Measurements from ENCODE around the gene NCKAP5. TPM values are rescaled to one million over a fixed set of nuclear protein-coding genes. Genes with fewer than 3 reads are reported as not detected.

Gene NCKAP5
- total RNA-seq, 1 donor from 2014 or later: not detected

DNA sequence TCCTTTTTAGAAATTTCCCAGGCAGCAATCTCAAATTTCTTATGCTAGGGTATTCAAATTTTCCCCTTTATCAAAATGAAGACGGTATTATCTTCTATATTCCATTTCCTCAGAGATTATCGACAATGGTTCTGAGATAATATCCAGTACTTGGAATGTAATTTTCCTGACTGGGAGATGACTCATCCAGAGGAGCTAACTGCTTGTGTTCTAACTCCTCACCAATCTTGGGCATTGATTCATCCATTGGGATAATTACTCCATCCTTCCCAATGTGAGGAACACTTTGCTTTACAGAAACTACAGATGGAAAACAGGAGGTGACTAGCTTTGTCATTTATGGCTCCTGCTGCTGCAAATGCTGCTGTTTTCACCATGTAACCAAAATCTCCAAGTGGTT lies 658.8 kb downstream of the NCKAP5 start:
- no peaks in the 10 kb centered on the region for H3K27me3 Mint-ChIP-seq
- peaks cover 3% of the 10 kb centered on the region for H3K9me3 Mint-ChIP-seq
- DNase-seq: no peak
- H3K4me3 Mint-ChIP-seq: no peak overlapping the region
- no peaks in the 10 kb centered on the region for H3K4me1 Mint-ChIP-seq
- intact Hi-C loops (cut with micrococcal nuclease): no loop called here
- no peak overlapping the region for H3K27ac Mint-ChIP-seq
- no peaks in the 10 kb centered on the region for H3K36me3 Mint-ChIP-seq (ENCODE audit: low read depth)

DNA sequence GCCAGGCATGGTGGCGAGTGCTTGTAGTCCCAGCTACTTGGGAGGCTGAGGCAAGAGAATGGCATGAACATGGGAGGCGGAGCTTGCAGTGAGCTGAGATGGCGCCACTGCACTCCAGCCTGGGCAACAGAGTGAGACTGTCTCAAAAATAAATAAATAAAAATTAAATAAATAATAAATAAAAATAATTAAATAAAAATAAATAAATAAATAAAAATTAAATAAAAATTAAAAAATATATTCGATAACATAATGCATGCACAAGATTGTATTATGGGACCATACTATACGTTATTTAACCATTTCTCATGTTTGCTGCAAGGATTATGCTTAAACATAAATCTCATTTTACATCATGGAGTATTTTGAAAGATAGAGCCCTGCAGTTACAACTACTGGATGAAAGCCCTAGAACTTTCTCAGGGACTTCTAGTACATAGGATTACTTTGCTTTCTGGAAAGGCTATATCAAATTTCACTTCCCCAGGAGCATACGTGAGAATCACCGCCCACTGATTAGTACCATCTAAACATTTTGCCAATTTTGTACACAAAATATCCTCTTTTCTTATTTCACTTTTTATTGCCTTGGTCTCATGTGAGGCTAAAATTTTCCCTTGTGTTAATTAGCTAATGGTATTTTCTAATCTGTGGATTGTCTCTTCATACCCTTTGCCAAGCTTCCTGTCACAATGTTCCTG lies 664.0 kb downstream of the NCKAP5 start:
- intact Hi-C loops (cut with micrococcal nuclease): no loop called here
- H3K9me3 Mint-ChIP-seq: peaks cover under 1% of the 10 kb centered on the region
- no peaks in the 10 kb centered on the region for H3K36me3 Mint-ChIP-seq (ENCODE audit: low read depth)
- no peak for DNase-seq
- no peak overlapping the region for H3K4me3 Mint-ChIP-seq
- no peaks in the 10 kb centered on the region for H3K27me3 Mint-ChIP-seq
- no peak overlapping the region for H3K27ac Mint-ChIP-seq
- H3K4me1 Mint-ChIP-seq: no peaks in the 10 kb centered on the region

- Mint-ChIP-seq H3K4me1 (no peaks in the 10 kb centered on the region), H3K27me3 (no peaks in the 10 kb centered on the region), H3K4me3 (no peak overlapping the region), H3K36me3 (ENCODE audit: low read depth) (no peaks in the 10 kb centered on the region), H3K9me3 (peaks cover 11% of the 10 kb centered on the region), H3K27ac (no peak overlapping the region)
- no peak for DNase-seq
- intact Hi-C loops (cut with micrococcal nuclease): no loop called here
Observed at GRCh38 chr2:132902626-132903025, 665.6 kb downstream of the NCKAP5 start.

GRCh38 chr2:132901661-132902060 lies 666.6 kb downstream of the NCKAP5 start:
- no peaks in the 10 kb centered on the region for H3K27me3 Mint-ChIP-seq

DNA sequence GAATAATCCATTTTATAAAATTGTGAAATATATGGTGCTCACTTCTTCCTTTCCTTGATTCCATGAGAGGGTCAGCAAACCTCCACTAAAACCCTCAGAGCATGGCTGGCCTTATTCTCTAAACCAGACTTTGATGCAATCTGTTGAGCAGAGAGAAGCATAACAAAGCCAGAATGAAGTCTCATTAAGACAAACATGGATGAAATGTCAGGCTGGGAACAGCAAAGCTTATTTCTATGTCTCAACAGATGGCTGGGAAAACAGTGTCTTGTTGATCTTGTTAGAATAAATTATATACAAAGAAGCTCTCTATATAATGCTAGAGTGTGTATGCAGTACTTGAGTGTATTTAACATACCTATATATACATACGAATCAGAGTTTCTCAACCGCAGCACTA lies 671.2 kb downstream of the NCKAP5 start:
- H3K4me1 Mint-ChIP-seq: peaks cover 6% of the 10 kb centered on the region
- H3K27ac Mint-ChIP-seq: no peak overlapping the region
- no peak overlapping the region for H3K4me3 Mint-ChIP-seq
- DNase-seq: no peak
- intact Hi-C loops (cut with micrococcal nuclease): no loop called here
- H3K27me3 Mint-ChIP-seq: no peaks in the 10 kb centered on the region
- peaks cover 2% of the 10 kb centered on the region for H3K36me3 Mint-ChIP-seq (ENCODE audit: low read depth)
- peaks cover 20% of the 10 kb centered on the region for H3K9me3 Mint-ChIP-seq

More at GRCh38 chr2:132901661-132902060, 666.6 kb downstream of the NCKAP5 start:
- H3K4me1 Mint-ChIP-seq: no peaks in the 10 kb centered on the region
- no peak overlapping the region for H3K27ac Mint-ChIP-seq
- intact Hi-C loops (cut with micrococcal nuclease): no loop called here
- no peak for DNase-seq
- peaks cover 11% of the 10 kb centered on the region for H3K9me3 Mint-ChIP-seq
- no peaks in the 10 kb centered on the region for H3K36me3 Mint-ChIP-seq (ENCODE audit: low read depth)
- no peak overlapping the region for H3K4me3 Mint-ChIP-seq

GRCh38 chr2:132896073-132896472 lies 672.2 kb downstream of the NCKAP5 start:
- intact Hi-C loops (cut with micrococcal nuclease): no loop called here

DNA sequence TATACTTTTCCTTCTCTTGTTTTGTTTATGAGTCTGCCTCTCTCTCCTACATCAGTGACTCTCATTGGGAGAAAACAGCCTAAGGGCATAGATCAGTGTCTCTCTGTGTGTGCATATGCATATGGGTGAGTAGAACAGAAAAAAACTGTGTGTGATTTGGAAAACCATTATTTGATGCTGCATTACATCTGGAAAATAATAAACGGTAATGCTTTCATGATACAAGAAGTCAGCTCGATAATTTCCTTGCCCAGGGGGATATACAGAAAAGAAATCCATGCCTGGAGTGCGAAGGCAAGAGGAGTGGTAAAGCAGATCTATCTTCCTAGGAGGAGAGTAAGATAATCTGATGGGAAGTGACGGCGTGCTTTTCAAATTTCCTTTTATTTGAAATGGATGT lies 676.8 kb downstream of the NCKAP5 start:
- peaks cover 2% of the 10 kb centered on the region for H3K36me3 Mint-ChIP-seq (ENCODE audit: low read depth)
- H3K9me3 Mint-ChIP-seq: peaks cover 9% of the 10 kb centered on the region
- intact Hi-C loops (cut with micrococcal nuclease): no loop called here
- no peak overlapping the region for H3K4me3 Mint-ChIP-seq
- H3K4me1 Mint-ChIP-seq: peaks cover 6% of the 10 kb centered on the region
- H3K27me3 Mint-ChIP-seq: no peaks in the 10 kb centered on the region
- DNase-seq: no peak
- no peak overlapping the region for H3K27ac Mint-ChIP-seq

More at GRCh38 chr2:132896073-132896472, 672.2 kb downstream of the NCKAP5 start:
- DNase-seq: no peak
- no peaks in the 10 kb centered on the region for H3K27me3 Mint-ChIP-seq
- H3K4me1 Mint-ChIP-seq: peaks cover 6% of the 10 kb centered on the region
- H3K9me3 Mint-ChIP-seq: peaks cover 20% of the 10 kb centered on the region
- peaks cover 2% of the 10 kb centered on the region for H3K36me3 Mint-ChIP-seq (ENCODE audit: low read depth)
- peak overlapping the region; percentile 61 for H3K4me3 Mint-ChIP-seq
- peak overlapping the region; percentile 80 for H3K27ac Mint-ChIP-seq

- no peaks in the 10 kb centered on the region for H3K4me1 Mint-ChIP-seq
- H3K27ac Mint-ChIP-seq: no peak overlapping the region
- H3K36me3 Mint-ChIP-seq (ENCODE audit: low read depth): no peaks in the 10 kb centered on the region
- intact Hi-C loops (cut with micrococcal nuclease): no loop called here
- H3K27me3 Mint-ChIP-seq: no peaks in the 10 kb centered on the region
- DNase-seq: no peak
- H3K9me3 Mint-ChIP-seq: no peaks in the 10 kb centered on the region
- H3K4me3 Mint-ChIP-seq: no peak overlapping the region
Observed at GRCh38 chr2:132886574-132886973, 681.7 kb downstream of the NCKAP5 start.

DNA sequence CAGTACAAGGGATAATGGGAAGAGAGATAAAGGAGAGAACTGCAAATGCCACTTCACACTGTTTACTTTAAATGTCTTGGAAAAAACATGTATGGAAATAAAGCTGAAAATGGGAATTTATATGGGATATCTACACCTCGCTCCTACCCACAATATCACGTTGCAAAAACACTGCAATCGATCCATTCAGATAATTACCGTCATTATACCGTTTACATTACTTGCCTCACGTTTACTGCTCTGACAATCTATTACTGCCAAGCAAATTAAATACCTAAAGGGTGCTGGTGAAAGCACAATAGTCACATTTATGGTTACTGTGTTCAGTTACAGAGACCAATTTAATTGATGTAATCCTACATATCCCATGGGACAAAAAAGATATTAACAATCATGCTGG lies 683.6 kb downstream of the NCKAP5 start:
- Mint-ChIP-seq H3K36me3 (ENCODE audit: low read depth) (no peaks in the 10 kb centered on the region), H3K27ac (no peak overlapping the region), H3K4me1 (no peaks in the 10 kb centered on the region), H3K4me3 (no peak overlapping the region), H3K27me3 (no peaks in the 10 kb centered on the region), H3K9me3 (no peaks in the 10 kb centered on the region)
- intact Hi-C loops (cut with micrococcal nuclease): no loop called here
- no peak for DNase-seq

GRCh38 chr2:132884292-132884691 lies 684.0 kb downstream of the NCKAP5 start:
- DNase-seq: no peak
- H3K27ac Mint-ChIP-seq: no peak overlapping the region
- H3K4me3 Mint-ChIP-seq: no peak overlapping the region
- no peaks in the 10 kb centered on the region for H3K27me3 Mint-ChIP-seq
- intact Hi-C loops (cut with micrococcal nuclease): no loop called here
- no peaks in the 10 kb centered on the region for H3K36me3 Mint-ChIP-seq (ENCODE audit: low read depth)
- no peaks in the 10 kb centered on the region for H3K9me3 Mint-ChIP-seq
- no peaks in the 10 kb centered on the region for H3K4me1 Mint-ChIP-seq

GRCh38 chr2:132883430-132883829 lies 684.8 kb downstream of the NCKAP5 start:
- no peak overlapping the region for H3K4me3 Mint-ChIP-seq
- H3K4me1 Mint-ChIP-seq: no peaks in the 10 kb centered on the region
- no peak overlapping the region for H3K27ac Mint-ChIP-seq
- no peaks in the 10 kb centered on the region for H3K9me3 Mint-ChIP-seq
- DNase-seq: no peak
- intact Hi-C loops (cut with micrococcal nuclease): no loop called here
- no peaks in the 10 kb centered on the region for H3K36me3 Mint-ChIP-seq (ENCODE audit: low read depth)
- H3K27me3 Mint-ChIP-seq: no peaks in the 10 kb centered on the region

DNA sequence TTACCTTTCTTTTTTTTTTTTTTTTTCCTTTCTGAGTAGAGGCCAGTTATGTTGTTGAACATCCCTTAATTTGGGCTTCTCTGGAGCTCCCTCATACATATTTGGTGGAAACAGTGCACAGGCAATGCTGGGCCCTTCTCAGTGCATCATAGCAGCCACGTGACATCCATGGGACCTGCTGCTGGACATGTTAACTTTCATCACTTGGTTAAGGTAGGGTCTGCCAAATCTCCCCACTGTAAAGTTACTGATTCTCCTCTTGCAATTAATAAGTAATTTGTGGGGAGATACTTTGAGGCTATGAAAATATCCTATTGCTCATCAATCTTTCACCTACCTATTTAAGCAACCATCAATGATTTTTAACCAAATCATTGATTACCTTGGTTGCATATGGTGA lies 686.7 kb downstream of the NCKAP5 start:
- Mint-ChIP-seq H3K9me3 (no peaks in the 10 kb centered on the region), H3K4me1 (no peaks in the 10 kb centered on the region), H3K27ac (no peak overlapping the region), H3K36me3 (ENCODE audit: low read depth) (no peaks in the 10 kb centered on the region), H3K27me3 (no peaks in the 10 kb centered on the region), H3K4me3 (no peak overlapping the region)
- intact Hi-C loops (cut with micrococcal nuclease): no loop called here
- no peak for DNase-seq

DNA sequence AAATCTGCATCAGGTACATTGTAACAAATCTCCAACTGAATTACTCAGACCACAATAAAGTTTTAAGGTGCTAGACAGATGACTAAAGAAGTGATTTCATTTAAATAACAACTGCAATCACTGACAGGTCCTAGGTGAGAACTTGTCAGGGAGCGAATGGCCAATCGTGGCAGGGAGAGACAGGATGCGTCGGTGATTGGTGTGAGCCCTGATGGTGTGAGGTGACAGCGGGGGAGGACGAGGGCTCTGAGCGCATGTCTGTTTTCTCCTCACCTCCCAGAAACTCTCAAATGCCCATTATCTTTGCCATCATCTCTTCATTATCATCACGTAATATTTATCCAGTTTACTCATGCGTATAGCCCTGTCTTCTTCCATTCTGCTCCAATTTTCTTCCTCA lies 690.3 kb downstream of the NCKAP5 start:
- Mint-ChIP-seq H3K27me3 (no peaks in the 10 kb centered on the region), H3K27ac (no peak overlapping the region), H3K4me3 (no peak overlapping the region), H3K9me3 (no peaks in the 10 kb centered on the region), H3K4me1 (no peaks in the 10 kb centered on the region), H3K36me3 (ENCODE audit: low read depth) (no peaks in the 10 kb centered on the region)
- no peak for DNase-seq
- intact Hi-C loops (cut with micrococcal nuclease): no loop called here

GRCh38 chr2:132876745-132877391 lies 691.4 kb downstream of the NCKAP5 start:
- H3K4me1 Mint-ChIP-seq: no peaks in the 10 kb centered on the region
- no peaks in the 10 kb centered on the region for H3K36me3 Mint-ChIP-seq (ENCODE audit: low read depth)
- no peaks in the 10 kb centered on the region for H3K27me3 Mint-ChIP-seq
- no peak overlapping the region for H3K27ac Mint-ChIP-seq
- H3K9me3 Mint-ChIP-seq: no peaks in the 10 kb centered on the region
- no peak overlapping the region for H3K4me3 Mint-ChIP-seq
- DNase-seq: no peak
- intact Hi-C loops (cut with micrococcal nuclease): no loop called here

- Mint-ChIP-seq H3K4me1 (no peaks in the 10 kb centered on the region), H3K36me3 (ENCODE audit: low read depth) (no peaks in the 10 kb centered on the region), H3K27me3 (no peaks in the 10 kb centered on the region), H3K9me3 (no peaks in the 10 kb centered on the region), H3K4me3 (no peak overlapping the region), H3K27ac (no peak overlapping the region)
- intact Hi-C loops (cut with micrococcal nuclease): no loop called here
- DNase-seq: no peak
Observed at GRCh38 chr2:132875193-132875592, 693.1 kb downstream of the NCKAP5 start.

Measured in activated CD4-positive, alpha-beta T cell treated with anti-CD3 and anti-CD28 coated beads, Interleukin-2, amount 10 ng/mL, durations not matched to agents 24 days and 14 days (primary cell).